ENCODE results near the gene RASA2.

GRCh38 chr3:141650783-141651182 is 164.0 kb downstream of the RASA2 start:
- TF ChIP-seq CTCF (IDR thresholded peaks at IDR 0.05; ENCODE audit: low read length) (no peak), EZH2 (optimal IDR thresholded peaks at IDR 0.05; ENCODE audit: low read depth, low read length) (no peak), EZH2phosphoT487 (IDR thresholded peaks at IDR 0.05; ENCODE audit: low read length) (no peak)
